HG03342 (cell line): ENCODE results near the gene AKAP17A.
"Not testable (repeated sequence)": the region's sequence is repeated elsewhere in the genome, so short reads cannot be mapped to it uniquely, and the experiment has no call there.

ENCODE experiments used
- ATAC-seq: cut with Tn5 transposase; IDR thresholded peaks from one replicate; pipeline ENCODE4 v1.9.1; 2021; ENCODE audit warnings: mild to moderate bottlenecking, moderate library complexity; ENCODE audit not compliant: unreplicated experiment

Gene AKAP17A

GRCh38 chrX:1601051-1601767, 9.8 kb downstream of the AKAP17A start:
- no peak for ATAC-seq

DNA sequence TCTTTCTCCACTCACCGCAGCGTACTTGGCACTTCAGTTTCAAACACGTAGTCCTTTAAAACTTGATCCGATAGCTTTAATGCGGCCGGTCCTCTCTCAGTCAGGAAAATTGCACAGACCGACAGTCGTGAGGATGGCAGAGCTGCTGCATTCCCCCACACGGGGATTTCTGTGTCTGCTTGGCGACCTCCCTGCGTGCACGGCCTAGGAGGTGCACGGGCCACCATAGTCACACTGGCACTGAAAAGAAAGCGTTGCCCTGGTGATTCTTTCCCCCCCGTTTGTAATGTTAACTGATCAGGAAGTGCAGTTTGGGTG, 10.3 kb downstream of the AKAP17A start:
- no peak for ATAC-seq

DNA sequence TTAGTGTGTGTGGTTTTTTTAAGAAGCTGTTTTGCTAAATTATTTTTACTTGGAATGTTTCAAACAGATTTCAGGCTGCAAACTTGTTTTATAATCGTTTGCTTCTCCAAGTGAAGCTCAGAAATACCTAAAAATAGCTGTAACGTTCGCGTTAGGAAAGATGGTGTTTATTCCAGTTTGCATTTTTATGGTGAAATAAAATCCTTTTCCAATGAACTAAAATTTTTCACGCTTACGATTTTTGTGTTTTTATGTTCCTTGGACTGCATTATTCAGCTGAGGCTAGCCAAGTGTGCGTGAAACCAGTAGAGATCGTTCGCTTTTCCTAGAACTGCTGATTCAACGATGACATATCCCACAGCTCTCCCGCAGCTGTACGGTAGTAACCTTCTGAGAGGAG, 10.9 kb downstream of the AKAP17A start:
- no peak for ATAC-seq

GRCh38 chrX:1606496-1606895, 15.1 kb downstream of the AKAP17A start:
- no peak for ATAC-seq

- ATAC-seq, result no peak
Measured at GRCh38 chrX:1609311-1609710, 17.9 kb downstream of the AKAP17A start.

- ATAC-seq, result no peak
Measured at GRCh38 chrX:1609762-1610161, 18.4 kb downstream of the AKAP17A start.

DNA sequence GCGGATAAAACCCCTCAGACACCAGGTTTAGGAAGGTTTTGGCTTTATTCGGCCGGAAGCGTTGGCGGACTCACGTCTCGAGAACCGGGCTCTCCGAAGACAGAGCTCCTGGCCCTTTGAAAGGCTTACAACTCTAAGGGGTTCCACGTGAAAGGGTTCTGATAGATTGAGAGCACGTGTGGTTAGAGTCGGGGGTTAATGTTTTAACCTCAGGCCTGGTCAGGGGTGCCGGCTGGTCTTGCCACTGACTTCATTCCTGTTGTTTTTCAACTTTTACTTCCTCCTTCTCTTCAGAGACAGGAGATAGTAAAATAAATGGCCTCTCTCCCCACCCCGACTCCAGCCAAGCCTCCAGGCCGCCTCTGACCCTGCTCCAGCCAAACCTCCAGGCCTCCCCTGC, 18.8 kb downstream of the AKAP17A start:
- no peak for ATAC-seq

- no peak for ATAC-seq
Measured at GRCh38 chrX:1610736-1611135, 19.3 kb downstream of the AKAP17A start.

DNA sequence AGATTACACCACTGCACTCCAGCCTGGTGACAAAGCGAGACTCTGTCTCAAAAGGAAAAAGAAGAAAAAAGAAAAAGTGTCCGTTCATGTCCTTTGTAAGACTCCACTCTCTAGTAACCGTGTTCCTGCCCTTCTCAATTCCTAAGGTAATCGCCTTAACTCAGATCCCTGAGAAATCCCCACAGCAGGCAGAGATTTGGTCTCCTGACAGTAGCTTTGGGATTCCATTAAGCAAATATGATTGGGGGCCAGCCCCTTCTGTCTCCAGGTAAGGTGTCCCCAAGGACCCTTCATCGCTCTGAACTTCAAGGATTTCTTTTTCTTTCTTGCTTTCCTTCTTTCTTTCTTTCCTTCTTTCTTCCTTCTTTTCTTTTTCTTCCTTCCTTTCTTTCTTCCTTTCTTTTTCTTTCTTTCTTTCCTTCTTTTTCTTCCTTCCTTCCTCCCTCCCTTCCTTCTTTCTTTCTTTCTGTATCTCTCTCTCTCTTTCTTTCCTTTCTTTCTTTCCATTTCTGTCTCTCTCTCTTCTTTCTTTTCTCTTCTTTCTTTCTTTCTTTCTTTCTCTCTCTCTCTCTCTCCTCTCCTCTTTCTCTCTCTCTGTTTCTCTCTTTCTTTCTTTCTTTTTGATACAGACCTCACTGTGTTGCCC, 21.4 kb downstream of the AKAP17A start:
- ATAC-seq, result no peak

- ATAC-seq, result no peak
Measured at GRCh38 chrX:1614927-1615326, 23.5 kb downstream of the AKAP17A start, which contains the start of gene ASMT. Gene ASMT, plus strand, starts transcription at chrX:1615059. Its CDS starts 141 bp downstream, at chrX:1615200.

- ATAC-seq, result no peak
Measured at GRCh38 chrX:1618689-1619088, 27.3 kb downstream of the AKAP17A start.

- no peak for ATAC-seq
Measured at GRCh38 chrX:1623691-1624090, 32.3 kb downstream of the AKAP17A start.

GRCh38 chrX:1624158-1624860, 32.9 kb downstream of the AKAP17A start:
- not testable (repeated sequence) for ATAC-seq

DNA sequence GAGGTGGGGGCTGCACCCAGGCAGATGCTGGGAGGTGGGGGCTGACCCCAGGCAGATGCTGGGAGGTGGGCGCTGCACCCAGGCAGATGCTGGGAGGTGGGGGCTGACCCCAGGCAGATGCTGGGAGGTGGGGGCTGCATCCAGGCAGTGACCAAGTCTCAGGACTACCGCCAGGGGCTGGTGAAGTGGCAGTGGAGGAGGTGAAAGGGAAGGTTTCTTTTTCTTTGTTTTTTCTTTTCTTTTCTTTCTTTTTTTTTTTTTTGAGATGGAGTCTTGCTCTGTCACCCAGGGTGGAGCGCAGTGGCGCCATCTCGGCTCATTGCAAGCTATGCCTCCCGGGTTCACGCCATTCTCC, 33.4 kb downstream of the AKAP17A start:
- ATAC-seq, result not testable (repeated sequence)

- ATAC-seq, result no peak
Measured at GRCh38 chrX:1629244-1629643, 37.8 kb downstream of the AKAP17A start.

GRCh38 chrX:1646009-1646408, 54.6 kb downstream of the AKAP17A start:
- no peak for ATAC-seq

DNA sequence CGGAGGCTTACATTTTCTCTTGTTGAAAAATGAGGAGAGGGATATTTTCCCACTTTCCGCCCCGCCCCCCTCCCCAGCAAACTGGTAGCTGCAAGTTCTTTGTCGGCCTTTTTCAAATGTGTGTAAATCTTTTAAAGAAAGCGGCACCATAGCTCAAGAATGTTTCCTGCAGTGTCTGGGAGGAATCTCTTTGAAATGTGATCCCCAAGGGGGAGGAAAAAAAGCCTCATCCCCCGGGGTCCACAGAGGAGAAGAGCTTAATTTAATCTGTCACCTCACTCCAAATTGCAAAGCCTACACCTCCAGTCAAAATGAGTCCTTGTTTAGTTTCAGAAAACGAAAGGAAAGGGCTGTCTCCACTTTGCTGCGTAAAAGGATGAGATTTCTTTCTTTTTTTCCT, 58.2 kb downstream of the AKAP17A start:
- ATAC-seq, result no peak
